NCI-H1092 treated with DMSO at 0.1 percent for 48 hours (cell line): ENCODE measurements around the gene TERT.
"Not testable (repeated sequence)": the region's sequence is repeated elsewhere in the genome, so short reads cannot be mapped to it uniquely, and the experiment has no call there.

Experiments
- DNase-seq: peaks from one replicate; lab custom pipeline; 2025; lab: John Stamatoyannopoulos, UW

TERT gene

GRCh38 chr5:1294206-1294834 is 548 bp downstream of the TERT start:
- DNase-seq, result no peak

- DNase-seq, result no peak
Measured at GRCh38 chr5:1293416-1294205, 1.3 kb downstream of the TERT start.

GRCh38 chr5:1292846-1293415 is 1.9 kb downstream of the TERT start:
- no peak for DNase-seq

GRCh38 chr5:1292139-1292538 is 2.7 kb downstream of the TERT start:
- no peak for DNase-seq

GRCh38 chr5:1291611-1292080 is 3.2 kb downstream of the TERT start:
- DNase-seq, result no peak

GRCh38 chr5:1290956-1291355 is 3.9 kb downstream of the TERT start:
- not testable (repeated sequence) for DNase-seq

GRCh38 chr5:1289559-1289958 is 5.3 kb downstream of the TERT start:
- not testable (repeated sequence) for DNase-seq

GRCh38 chr5:1288439-1289335 is 6.2 kb downstream of the TERT start:
- DNase-seq, result no peak

GRCh38 chr5:1285883-1286291 is 9.0 kb downstream of the TERT start:
- no peak for DNase-seq

- no peak for DNase-seq
Measured at GRCh38 chr5:1285141-1285540, 9.7 kb downstream of the TERT start.

GRCh38 chr5:1284336-1284970 is 10.4 kb downstream of the TERT start:
- DNase-seq, result not testable (repeated sequence)

GRCh38 chr5:1283729-1284041 is 11.2 kb downstream of the TERT start:
- not testable (repeated sequence) for DNase-seq

GRCh38 chr5:1282993-1283728 is 11.7 kb downstream of the TERT start:
- not testable (repeated sequence) for DNase-seq

GRCh38 chr5:1282131-1282992 is 12.5 kb downstream of the TERT start:
- peak; percentile 14 for DNase-seq

GRCh38 chr5:1281038-1281882 is 13.6 kb downstream of the TERT start:
- DNase-seq, result no peak

- DNase-seq, result no peak
Measured at GRCh38 chr5:1280177-1281037, 14.5 kb downstream of the TERT start.

- no peak for DNase-seq
Measured at GRCh38 chr5:1279443-1280151, 15.3 kb downstream of the TERT start.
